B cell (primary cell): ENCODE measurements around the gene GPR15LG.

ENCODE experiments used
- EZH2 ChIP-seq: IDR thresholded peaks from 2 replicates; pipeline ENCODE4 v1.6.1; 2012; ENCODE audit warnings: borderline replicate concordance, low read depth, mild to moderate bottlenecking, moderate library complexity, low read length; ENCODE audit not compliant: insufficient read depth, poor library complexity, severe bottlenecking
- TF ChIP-seq, protein P1 (sequence below): fragments of 200-600 bp; IDR thresholded peaks from one replicate; pipeline ENCODE4 v1.8.0; 2022; ENCODE audit warnings: antibody characterized with exemption, mild to moderate bottlenecking

DNA sequence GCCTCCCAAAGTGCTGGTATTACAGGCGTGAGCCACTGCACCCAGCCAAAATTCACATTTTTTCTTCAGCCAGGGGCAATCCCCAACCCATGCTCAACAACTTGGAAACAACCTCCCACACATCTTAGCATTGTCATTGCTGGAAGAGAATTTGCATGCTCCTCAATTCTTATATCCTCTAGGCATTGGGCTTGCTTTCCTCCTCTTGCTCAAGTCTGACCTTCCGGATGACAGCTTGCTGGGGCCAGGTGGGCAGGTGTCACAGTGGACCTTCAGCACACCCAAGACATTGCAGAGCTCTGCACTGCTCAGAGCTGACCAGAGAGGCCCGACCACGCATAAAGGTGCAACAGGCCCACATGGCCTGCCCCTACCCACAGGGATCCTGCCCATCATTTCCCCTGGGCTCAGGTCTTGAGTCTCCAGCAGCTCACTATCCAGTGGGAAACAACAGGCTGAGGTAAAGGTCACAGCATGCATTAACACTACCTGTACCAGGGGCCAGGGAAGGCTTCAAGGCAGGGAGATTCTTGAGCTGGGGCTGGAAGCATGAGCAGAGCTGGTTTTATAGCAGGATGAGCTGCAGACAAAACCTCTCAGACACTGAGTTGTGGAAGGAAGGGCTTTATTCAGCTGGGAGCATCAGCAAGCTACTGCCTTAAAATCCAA lies 6.8 kb upstream of the GPR15LG start:
- TF ChIP-seq, protein P1, sequence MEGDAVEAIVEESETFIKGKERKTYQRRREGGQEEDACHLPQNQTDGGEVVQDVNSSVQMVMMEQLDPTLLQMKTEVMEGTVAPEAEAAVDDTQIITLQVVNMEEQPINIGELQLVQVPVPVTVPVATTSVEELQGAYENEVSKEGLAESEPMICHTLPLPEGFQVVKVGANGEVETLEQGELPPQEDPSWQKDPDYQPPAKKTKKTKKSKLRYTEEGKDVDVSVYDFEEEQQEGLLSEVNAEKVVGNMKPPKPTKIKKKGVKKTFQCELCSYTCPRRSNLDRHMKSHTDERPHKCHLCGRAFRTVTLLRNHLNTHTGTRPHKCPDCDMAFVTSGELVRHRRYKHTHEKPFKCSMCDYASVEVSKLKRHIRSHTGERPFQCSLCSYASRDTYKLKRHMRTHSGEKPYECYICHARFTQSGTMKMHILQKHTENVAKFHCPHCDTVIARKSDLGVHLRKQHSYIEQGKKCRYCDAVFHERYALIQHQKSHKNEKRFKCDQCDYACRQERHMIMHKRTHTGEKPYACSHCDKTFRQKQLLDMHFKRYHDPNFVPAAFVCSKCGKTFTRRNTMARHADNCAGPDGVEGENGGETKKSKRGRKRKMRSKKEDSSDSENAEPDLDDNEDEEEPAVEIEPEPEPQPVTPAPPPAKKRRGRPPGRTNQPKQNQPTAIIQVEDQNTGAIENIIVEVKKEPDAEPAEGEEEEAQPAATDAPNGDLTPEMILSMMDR = no peak
- no peak for TF ChIP-seq EZH2
